ENCODE measurements around the gene FAF1. TPM values are rescaled to one million over a fixed set of nuclear protein-coding genes. Genes with fewer than 3 reads are reported as not detected.

The FAF1 gene
- total and polyA plus RNA-seq, 2 of the 8 experiments (the other 6 are each of a cell fraction or from before 2014, with no cell fraction given): 10.8 to 65.9 TPM

DNA sequence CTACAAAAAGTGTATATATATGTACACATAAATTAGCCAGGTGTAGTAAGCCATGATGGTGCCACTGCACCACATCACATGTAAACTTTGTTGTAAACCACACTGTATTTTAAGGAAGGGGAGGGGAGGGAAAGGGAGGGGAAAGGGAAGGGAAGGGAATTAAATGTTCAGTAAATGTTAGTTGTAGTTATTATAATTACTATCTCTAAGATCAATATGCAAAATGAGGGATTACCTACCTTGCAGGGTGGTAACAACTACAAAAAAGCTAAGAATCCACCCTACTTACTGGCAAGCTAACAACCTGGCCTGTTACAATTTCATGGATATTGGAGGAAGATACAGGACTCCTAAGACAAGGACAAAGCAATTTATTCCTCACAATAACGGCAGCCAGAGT lies 17.7 kb downstream of the FAF1 start (continued):
- no peak for TF ChIP-seq ZNF274 (IDR thresholded peaks at IDR 0.05; ENCODE audit: borderline replicate concordance, extremely low read depth, low read length)
- TF ChIP-seq NRF1 (IDR thresholded peaks at IDR 0.05; ENCODE audit: low read depth, low read length): no peak
- no peak for TF ChIP-seq TBP (IDR thresholded peaks at IDR 0.05; ENCODE audit: low read depth, low read length)
- no peak for TF ChIP-seq RFX5 (IDR thresholded peaks at IDR 0.05; ENCODE audit: borderline replicate concordance, low read depth, low read length)
- TF ChIP-seq, protein P1, sequence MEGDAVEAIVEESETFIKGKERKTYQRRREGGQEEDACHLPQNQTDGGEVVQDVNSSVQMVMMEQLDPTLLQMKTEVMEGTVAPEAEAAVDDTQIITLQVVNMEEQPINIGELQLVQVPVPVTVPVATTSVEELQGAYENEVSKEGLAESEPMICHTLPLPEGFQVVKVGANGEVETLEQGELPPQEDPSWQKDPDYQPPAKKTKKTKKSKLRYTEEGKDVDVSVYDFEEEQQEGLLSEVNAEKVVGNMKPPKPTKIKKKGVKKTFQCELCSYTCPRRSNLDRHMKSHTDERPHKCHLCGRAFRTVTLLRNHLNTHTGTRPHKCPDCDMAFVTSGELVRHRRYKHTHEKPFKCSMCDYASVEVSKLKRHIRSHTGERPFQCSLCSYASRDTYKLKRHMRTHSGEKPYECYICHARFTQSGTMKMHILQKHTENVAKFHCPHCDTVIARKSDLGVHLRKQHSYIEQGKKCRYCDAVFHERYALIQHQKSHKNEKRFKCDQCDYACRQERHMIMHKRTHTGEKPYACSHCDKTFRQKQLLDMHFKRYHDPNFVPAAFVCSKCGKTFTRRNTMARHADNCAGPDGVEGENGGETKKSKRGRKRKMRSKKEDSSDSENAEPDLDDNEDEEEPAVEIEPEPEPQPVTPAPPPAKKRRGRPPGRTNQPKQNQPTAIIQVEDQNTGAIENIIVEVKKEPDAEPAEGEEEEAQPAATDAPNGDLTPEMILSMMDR (IDR thresholded peaks at IDR 0.05; ENCODE audit: control extremely low read depth in 1 of 3, insufficient read depth in 1 of 3, low read depth in 1 of 3, low read length in 3 of 3): no peak

Data from H1 (cell line).